IMR-90 (cell line): Measurements from ENCODE around the gene NREP. TPM values are rescaled to one million over a fixed set of nuclear protein-coding genes. Genes with fewer than 3 reads are reported as not detected.

Experiments
- ATAC-seq: fragments of 200-7000 bp; cut with Tn5 transposase; 2 replicates; pipeline ENCODE4 v1.9.1; 2020; ENCODE audit warnings: low read depth, mild to moderate bottlenecking, moderate library complexity
- BruUV-seq: library from RNA; stranded (reverse); fragments of 400-500 nt; replicated peaks from 2 replicates; lab custom pipeline; 2021; lab: Mats Ljungman, UMichigan
- CTCF ChIA-PET: fragments of 300-600 bp; formaldehyde crosslinking; extraction: SDS; loops from one replicate; lab custom pipeline; 2021; ENCODE audit warnings: antibody characterized with exemption; lab: Yijun Ruan, JAX
- POLR2A ChIA-PET: fragments of 300-600 bp; sonication (Branson Sonifier 250); formaldehyde crosslinking; loops from one replicate; lab custom pipeline; 2022; ENCODE audit warnings: antibody characterized with exemption; ENCODE audit not compliant: unreplicated experiment; lab: Charles Lee
- DNase-seq: peaks from one replicate; pipeline ENCODE4 v3.0.0; 2013
- H2AFZ ChIP-seq: replicated peaks from 2 replicates; pipeline ENCODE3; 2013; ENCODE audit warnings: low read length, mild to moderate bottlenecking; ENCODE audit not compliant: poor library complexity
- H2AK5ac ChIP-seq: 2 replicates; pipeline ENCODE4 v1.6.1; 2013; ENCODE audit warnings: low read depth, low read length, inconsistent platforms
- H2AK9ac ChIP-seq: replicated peaks from 2 replicates; pipeline ENCODE3; 2013; ENCODE audit warnings: mild to moderate bottlenecking, low read depth, low read length, moderate library complexity; ENCODE audit not compliant: poor library complexity
- H2BK120ac ChIP-seq: 2 replicates; pipeline ENCODE4 v1.6.1; 2013; ENCODE audit warnings: low read depth, low read length, inconsistent platforms
- H2BK15ac ChIP-seq: 3 replicates; pipeline ENCODE4 v1.6.1; 2013; ENCODE audit warnings: low read depth, low read length, inconsistent platforms
- H2BK20ac ChIP-seq: 2 replicates; pipeline ENCODE4 v1.6.1; 2013; ENCODE audit warnings: low read depth, mild to moderate bottlenecking, inconsistent platforms, low read length, moderate library complexity
- H2BK5ac ChIP-seq: 2 replicates; pipeline ENCODE4 v1.6.1; 2013; ENCODE audit warnings: mild to moderate bottlenecking, low read depth, low read length, inconsistent platforms; ENCODE audit not compliant: poor library complexity, severe bottlenecking
- H3K14ac ChIP-seq: replicated peaks from 2 replicates; pipeline ENCODE4 v1.6.1; 2013; ENCODE audit warnings: low read depth, low read length, inconsistent platforms
- H3K18ac ChIP-seq: 2 replicates; pipeline ENCODE4 v1.6.1; 2013; ENCODE audit warnings: low read depth, low read length, control low read depth
- H3K23ac ChIP-seq: 2 replicates; pipeline ENCODE4 v1.6.1; 2013; ENCODE audit warnings: low read depth, low read length, inconsistent platforms
- H3K27ac ChIP-seq: 2 replicates; pipeline ENCODE4 v1.5.1; 2013; ENCODE audit warnings: mild to moderate bottlenecking, control low read depth, low read length; ENCODE audit not compliant: insufficient read depth
- H3K27me3 ChIP-seq: 2 replicates; pipeline ENCODE4 v1.6.1; 2013; ENCODE audit warnings: low read length; ENCODE audit not compliant: control insufficient read depth, insufficient read depth
- H3K36me3 ChIP-seq: 2 replicates; pipeline ENCODE4 v1.6.1; 2013; ENCODE audit warnings: low read length, mixed read lengths; ENCODE audit not compliant: control insufficient read depth, insufficient read depth
- H3K4ac ChIP-seq: 2 replicates; pipeline ENCODE4 v1.6.1; 2013; ENCODE audit warnings: low read depth, low read length, inconsistent platforms
- H3K4me1 ChIP-seq: 2 replicates; pipeline ENCODE4 v1.6.1; 2013; ENCODE audit warnings: low read length, mixed read lengths; ENCODE audit not compliant: control insufficient read depth, insufficient read depth
- H3K4me2 ChIP-seq: 2 replicates; pipeline ENCODE4 v1.6.1; 2013; ENCODE audit warnings: low read depth, mild to moderate bottlenecking, control low read depth, low read length, moderate library complexity
- H3K4me3 ChIP-seq: 2 replicates; pipeline ENCODE4 v1.5.1; 2013; ENCODE audit warnings: low read depth, mild to moderate bottlenecking, control low read depth, low read length, moderate library complexity; ENCODE audit not compliant: insufficient read depth
- H3K56ac ChIP-seq: 2 replicates; pipeline ENCODE4 v1.6.1; 2013; ENCODE audit warnings: low read length, inconsistent platforms; ENCODE audit not compliant: insufficient read depth; ENCODE audit errors: extremely low read depth
- H3K79me1 ChIP-seq, 2 experiments: 2 replicates each; pipeline ENCODE4 v1.6.1; 2013; ENCODE audit warnings: low read length in 2 of 2, inconsistent platforms in 1 of 2, low read depth in 1 of 2
- H3K9ac ChIP-seq: 2 replicates; pipeline ENCODE4 v1.6.1; 2013; ENCODE audit warnings: low read depth, low read length, control low read depth
- H3K9me1 ChIP-seq: 2 replicates; pipeline ENCODE4 v1.6.1; 2013; ENCODE audit warnings: low read length, inconsistent platforms; ENCODE audit not compliant: insufficient read depth
- H3K9me3 ChIP-seq: 2 replicates; pipeline ENCODE4 v1.6.1; 2013; ENCODE audit warnings: low read length; ENCODE audit not compliant: control insufficient read depth, insufficient read depth
- H4K20me1 ChIP-seq: 2 replicates; pipeline ENCODE4 v1.6.1; 2013; ENCODE audit warnings: low read length, inconsistent platforms; ENCODE audit not compliant: insufficient read depth
- H4K5ac ChIP-seq: 2 replicates; pipeline ENCODE4 v1.6.1; 2013; ENCODE audit warnings: mild to moderate bottlenecking, low read depth, low read length, control low read depth
- H4K8ac ChIP-seq, 2 experiments: 2 replicates each; pipeline ENCODE4 v1.6.1; 2013; ENCODE audit warnings: low read depth in 2 of 2, low read length in 2 of 2, control low read depth in 1 of 2, inconsistent platforms in 1 of 2
- H4K91ac ChIP-seq: 2 replicates; pipeline ENCODE4 v1.6.1; 2013; ENCODE audit warnings: low read depth, low read length, inconsistent platforms; ENCODE audit not compliant: insufficient read depth
- BHLHE40 ChIP-seq: fragments of 150-350 bp; IDR thresholded peaks from 2 replicates; pipeline ENCODE4 v1.6.1; 2016; ENCODE audit warnings: mild to moderate bottlenecking, low read depth, low read length
- CEBPB ChIP-seq: IDR thresholded peaks from 2 replicates; pipeline ENCODE4 v1.6.1; 2012; ENCODE audit warnings: low read depth, low read length, improper control_type of control experiment
- MAZ ChIP-seq: IDR thresholded peaks from 2 replicates; pipeline ENCODE4 v1.6.1; 2012; ENCODE audit warnings: low read depth, mild to moderate bottlenecking, low read length, improper control_type of control experiment, moderate library complexity, borderline replicate concordance
- MXI1 ChIP-seq: IDR thresholded peaks from 2 replicates; pipeline ENCODE4 v1.6.1; 2012; ENCODE audit warnings: low read depth, mild to moderate bottlenecking, low read length, moderate library complexity, borderline replicate concordance
- NFE2L2 ChIP-seq: fragments of 150-350 bp; IDR thresholded peaks from 2 replicates; pipeline ENCODE4 v1.6.1; 2016; ENCODE audit warnings: low read depth, mild to moderate bottlenecking, low read length
- RFX5 ChIP-seq: IDR thresholded peaks from 2 replicates; pipeline ENCODE4 v1.8.0; 2012; ENCODE audit warnings: low read depth, mild to moderate bottlenecking, low read length, moderate library complexity
- dilution Hi-C: fragments of 300-500 bp; cut with HindIII; formaldehyde crosslinking; loops from one replicate; pipeline ENCODE4 v1.14.3; 2018; ENCODE audit warnings: low sequenced_read_pairs; ENCODE audit not compliant: unreplicated experiment
- in situ Hi-C: fragments of 300-500 bp; cut with MboI; formaldehyde crosslinking; loops from 3 replicates; pipeline ENCODE4 v1.14.3; 2019; ENCODE audit warnings: low sequenced_read_pairs, inconsistent platforms, mixed read lengths
- intact Hi-C: fragments of 100-400 bp; cut with micrococcal nuclease; formaldehyde crosslinking; loops from 2 replicates; pipeline ENCODE4 v1.10.0; 2022
- polyA plus RNA-seq, 3 experiments: library from polyadenylated mRNA; depleted of rRNA; stranded (reverse); fragments of >200 nt; gene quantifications; 2 replicates each; pipeline ENCODE4 v1.2.3, GENCODE V29; 2012; ENCODE audit warnings: low replicate concordance in 1 of 3
- total RNA-seq: library from RNA; depleted of rRNA; stranded (reverse); fragments of >200 nt; gene quantifications from 2 replicates; pipeline ENCODE4 v1.2.3, GENCODE V29; 2012
- TF ChIP-seq, protein P1 (sequence below): conservative IDR thresholded peaks from 2 replicates; pipeline ENCODE4 v1.5.1; 2012; ENCODE audit warnings: mild to moderate bottlenecking, low read depth, low read length, improper control_type of control experiment
- TF ChIP-seq, protein P2 (sequence below): fragments of 150-350 bp; IDR thresholded peaks from 2 replicates; pipeline ENCODE4 v1.6.1; 2017; ENCODE audit warnings: mild to moderate bottlenecking, antibody characterized with exemption, low read length, low read depth

NREP gene
- total and polyA plus RNA-seq, 2 of the 4 experiments (the other 2 are of a cell fraction) = 178 to 277 TPM

DNA sequence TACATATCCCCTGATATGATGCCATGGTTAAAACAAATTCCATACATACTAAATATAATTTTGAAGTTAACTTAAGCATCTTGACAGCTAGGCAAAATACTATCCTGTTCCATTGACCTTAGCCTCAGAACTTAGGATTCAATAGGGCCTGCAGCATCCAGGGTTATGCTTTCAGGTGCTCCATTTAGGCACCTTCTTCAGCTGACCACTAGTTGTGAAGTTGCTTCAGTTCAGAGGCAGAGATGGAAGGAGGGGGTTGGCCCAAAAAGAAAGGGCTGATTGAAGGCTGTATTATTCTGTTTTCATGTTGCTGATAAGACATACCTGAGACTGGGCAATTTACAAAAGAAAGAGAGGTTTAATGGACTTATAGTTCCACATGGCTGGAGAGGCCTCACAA, 7.0 kb upstream of the NREP start:
- no peaks in the 10 kb centered on the region for H3K36me3 ChIP-seq
- no peaks in the 10 kb centered on the region; the same call in 1 of the 2 replicates for H3K9me1 ChIP-seq
- no peak overlapping the region for H4K91ac ChIP-seq
- no peaks in the 10 kb centered on the region for H3K9me3 ChIP-seq
- H3K9ac ChIP-seq = no peak overlapping the region
- H4K8ac ChIP-seq = no peak overlapping the region
- H2BK15ac ChIP-seq = no peak overlapping the region
- H3K4me1 ChIP-seq = peaks cover 6% of the 10 kb centered on the region
- no peak overlapping the region for H2AK9ac ChIP-seq
- intact Hi-C loops = no loop called here
- H3K14ac ChIP-seq = no peak overlapping the region
- ATAC-seq (no peak), DNase-seq (no peak)
- CTCF ChIA-PET = interaction anchor here (0.6 kb wide), 1 partner anchor 24 kb away, joined by 4 read pairs; no protein-coding TSS in a partner anchor
- H4K20me1 ChIP-seq = no peaks in the 10 kb centered on the region
- H2AK5ac ChIP-seq = no peak overlapping the region
- H3K4me3 ChIP-seq = no peak overlapping the region
- POLR2A ChIA-PET = no interaction called here
- H3K4ac ChIP-seq = no peak overlapping the region
- H3K27ac ChIP-seq = no peak overlapping the region
- no peak overlapping the region for H3K23ac ChIP-seq
- no peak overlapping the region for H3K4me2 ChIP-seq
- H2BK5ac ChIP-seq = no peak overlapping the region
- H2AFZ ChIP-seq = no peak overlapping the region
- H2BK20ac ChIP-seq = no peak overlapping the region
- TF ChIP-seq, protein P1, sequence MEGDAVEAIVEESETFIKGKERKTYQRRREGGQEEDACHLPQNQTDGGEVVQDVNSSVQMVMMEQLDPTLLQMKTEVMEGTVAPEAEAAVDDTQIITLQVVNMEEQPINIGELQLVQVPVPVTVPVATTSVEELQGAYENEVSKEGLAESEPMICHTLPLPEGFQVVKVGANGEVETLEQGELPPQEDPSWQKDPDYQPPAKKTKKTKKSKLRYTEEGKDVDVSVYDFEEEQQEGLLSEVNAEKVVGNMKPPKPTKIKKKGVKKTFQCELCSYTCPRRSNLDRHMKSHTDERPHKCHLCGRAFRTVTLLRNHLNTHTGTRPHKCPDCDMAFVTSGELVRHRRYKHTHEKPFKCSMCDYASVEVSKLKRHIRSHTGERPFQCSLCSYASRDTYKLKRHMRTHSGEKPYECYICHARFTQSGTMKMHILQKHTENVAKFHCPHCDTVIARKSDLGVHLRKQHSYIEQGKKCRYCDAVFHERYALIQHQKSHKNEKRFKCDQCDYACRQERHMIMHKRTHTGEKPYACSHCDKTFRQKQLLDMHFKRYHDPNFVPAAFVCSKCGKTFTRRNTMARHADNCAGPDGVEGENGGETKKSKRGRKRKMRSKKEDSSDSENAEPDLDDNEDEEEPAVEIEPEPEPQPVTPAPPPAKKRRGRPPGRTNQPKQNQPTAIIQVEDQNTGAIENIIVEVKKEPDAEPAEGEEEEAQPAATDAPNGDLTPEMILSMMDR = no peak
- TF ChIP-seq NFE2L2 (no peak), BHLHE40 (no peak), CEBPB (no peak), MXI1 (no peak), MAZ (no peak), RFX5 (no peak)
- TF ChIP-seq, protein P2, sequence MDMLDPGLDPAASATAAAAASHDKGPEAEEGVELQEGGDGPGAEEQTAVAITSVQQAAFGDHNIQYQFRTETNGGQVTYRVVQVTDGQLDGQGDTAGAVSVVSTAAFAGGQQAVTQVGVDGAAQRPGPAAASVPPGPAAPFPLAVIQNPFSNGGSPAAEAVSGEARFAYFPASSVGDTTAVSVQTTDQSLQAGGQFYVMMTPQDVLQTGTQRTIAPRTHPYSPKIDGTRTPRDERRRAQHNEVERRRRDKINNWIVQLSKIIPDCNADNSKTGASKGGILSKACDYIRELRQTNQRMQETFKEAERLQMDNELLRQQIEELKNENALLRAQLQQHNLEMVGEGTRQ = no peak
- no peak overlapping the region for H3K56ac ChIP-seq
- no TSS peak for BruUV-seq
- dilution Hi-C loops = no loop called here
- no peaks in the 10 kb centered on the region for H3K27me3 ChIP-seq
- in situ Hi-C loops = loop anchor here (10.0 kb wide), 1 partner anchor 381 kb away; no protein-coding TSS in a partner anchor
- no peaks in the 10 kb centered on the region for H3K79me1 ChIP-seq
- no peak overlapping the region for H2BK120ac ChIP-seq
- H4K5ac ChIP-seq = no peak overlapping the region
- no peak overlapping the region for H3K18ac ChIP-seq
